Embryonic facial prominence (tissue), 1 donor: Measurements from ENCODE around the gene BCDIN3D.

Experiments used
- DNase-seq: peaks from one replicate; pipeline ENCODE4 v3.0.0-alpha.2; 2016; ENCODE audit errors: extremely low spot score

The BCDIN3D gene

GRCh38 chr12:49823350-49823749 lies 19.6 kb downstream of the BCDIN3D start:
- DNase-seq: no peak

DNA sequence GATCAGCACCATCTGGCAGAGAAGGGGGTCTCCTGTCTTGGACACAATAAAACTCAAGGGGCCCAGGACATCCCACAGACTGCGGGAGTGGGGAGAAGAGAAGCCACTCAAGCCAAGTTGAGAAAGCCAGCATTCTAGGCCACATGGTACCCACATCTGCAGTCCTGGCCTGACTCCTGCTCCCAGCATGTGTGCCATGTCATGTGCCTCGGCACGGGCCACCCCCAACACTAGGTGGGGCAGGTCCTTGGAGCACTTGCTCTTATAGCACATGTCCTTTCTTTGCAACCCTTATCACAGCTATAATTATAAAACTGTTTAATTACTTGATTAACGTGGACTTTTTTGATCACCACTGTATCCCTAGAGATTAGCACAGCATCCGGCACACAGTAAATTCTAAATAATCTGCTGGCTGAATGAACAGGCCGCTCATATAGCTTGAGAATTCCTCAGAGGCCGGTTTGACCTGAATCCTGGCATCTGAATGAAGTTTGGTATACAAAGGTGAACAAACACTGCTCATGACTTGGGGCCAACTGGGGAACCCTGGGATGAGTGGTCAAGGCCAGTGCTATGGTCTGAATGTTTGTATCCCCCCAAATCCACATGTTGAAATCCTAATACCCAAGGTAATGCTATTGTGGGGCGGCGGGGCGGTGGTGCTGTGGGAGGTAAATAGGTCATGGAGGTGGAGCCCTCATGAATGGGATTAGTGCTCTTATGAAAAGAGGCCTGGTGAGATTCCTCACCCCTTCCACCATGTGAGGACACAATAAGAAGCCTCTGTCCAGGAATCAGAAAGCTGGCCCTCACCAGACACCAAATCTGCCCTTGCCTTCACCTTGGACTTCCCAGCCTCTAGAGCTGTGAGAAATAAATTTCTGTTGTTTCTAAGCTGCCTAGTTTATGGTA lies 21.3 kb downstream of the BCDIN3D start:
- DNase-seq: no peak

DNA sequence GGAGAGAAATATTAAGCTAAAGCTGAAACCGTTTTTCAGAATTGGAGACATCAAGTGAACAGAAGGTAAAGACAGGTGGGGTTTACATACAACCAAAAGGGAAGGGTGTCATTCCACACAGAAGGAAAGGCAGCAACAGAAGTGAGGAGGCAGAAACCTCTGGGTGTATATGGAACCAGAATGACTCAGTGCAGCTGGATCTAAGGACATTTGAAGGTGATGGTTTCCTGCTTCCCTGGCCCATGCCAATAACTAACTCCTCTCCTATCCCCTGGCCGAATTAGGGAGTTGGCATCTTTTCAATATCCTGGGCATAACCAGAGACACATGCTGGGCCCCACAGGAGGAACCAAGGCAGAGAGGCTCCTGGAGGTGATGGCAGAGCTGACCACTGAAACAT lies 23.1 kb downstream of the BCDIN3D start:
- DNase-seq: no peak

DNA sequence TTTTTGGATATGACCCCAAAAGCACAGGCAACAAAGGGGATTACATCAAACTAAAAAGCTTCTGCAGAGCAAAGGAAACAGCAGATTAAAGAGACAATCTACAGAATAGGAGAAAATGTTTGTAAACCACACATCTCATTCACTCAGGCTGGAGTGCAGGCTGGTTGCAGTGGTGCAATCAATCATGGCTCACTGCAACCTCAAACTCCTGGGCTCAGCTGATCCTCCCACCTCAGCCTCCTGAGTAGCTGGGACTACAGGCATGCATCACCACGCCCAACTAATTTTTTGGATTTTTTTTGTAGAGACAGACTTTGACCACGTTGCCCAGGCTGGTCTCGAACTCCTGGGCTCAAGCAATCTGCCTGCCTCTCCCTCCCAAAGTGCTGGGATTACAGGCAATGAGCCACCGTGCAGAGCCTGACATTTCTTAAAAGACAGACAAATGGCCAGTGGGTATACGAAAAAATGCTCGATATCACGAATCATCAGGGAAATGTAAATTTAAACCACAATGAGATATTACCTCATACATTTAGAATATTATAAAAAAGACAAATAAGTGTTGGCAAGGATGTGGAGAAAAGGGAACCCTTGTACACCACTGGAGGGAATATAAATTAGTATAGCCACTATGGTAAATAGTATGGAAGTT lies 24.5 kb downstream of the BCDIN3D start:
- no peak for DNase-seq

GRCh38 chr12:49813131-49813530 lies 29.8 kb downstream of the BCDIN3D start:
- no peak for DNase-seq

DNA sequence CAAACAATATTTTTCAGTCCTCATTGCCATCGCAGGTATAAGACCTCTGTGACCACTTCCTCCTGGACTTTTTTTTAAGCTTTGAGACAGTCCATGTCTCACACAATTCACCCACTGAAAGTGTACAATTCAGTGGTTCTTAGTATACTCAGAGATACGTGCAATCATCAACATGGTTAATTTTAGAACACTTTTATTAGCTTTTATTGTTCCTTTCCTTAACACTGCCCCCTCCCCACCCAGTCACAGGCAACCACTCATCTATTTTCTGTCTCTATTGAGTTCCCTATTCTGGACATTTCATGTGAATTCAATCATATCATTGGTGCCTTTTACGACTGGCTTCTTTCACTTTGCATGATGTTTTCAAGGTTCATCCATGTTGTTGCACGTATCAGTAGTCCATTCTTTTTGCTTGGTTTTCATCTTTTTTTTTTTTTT lies 30.9 kb downstream of the BCDIN3D start:
- no peak for DNase-seq

DNA sequence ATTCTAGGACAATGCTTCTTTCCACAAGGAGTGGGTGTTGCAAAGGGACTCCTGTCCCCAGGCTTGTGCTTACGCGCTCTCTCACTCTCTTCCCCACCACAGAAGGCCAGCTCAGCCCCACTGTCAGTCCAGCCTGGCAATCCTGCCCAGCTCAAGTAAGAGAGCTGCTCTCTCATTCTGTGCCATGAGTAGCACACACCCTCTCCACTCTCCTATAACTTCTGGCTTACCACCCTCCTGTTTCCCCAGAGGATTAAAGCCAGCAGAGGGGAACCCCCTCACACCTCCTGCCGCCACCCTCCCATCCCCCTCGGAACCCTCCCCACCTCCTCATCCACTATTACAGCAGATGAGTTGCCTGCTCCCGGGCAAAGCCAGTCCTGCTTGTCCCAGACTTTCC lies 31.8 kb downstream of the BCDIN3D start:
- no peak for DNase-seq

DNA sequence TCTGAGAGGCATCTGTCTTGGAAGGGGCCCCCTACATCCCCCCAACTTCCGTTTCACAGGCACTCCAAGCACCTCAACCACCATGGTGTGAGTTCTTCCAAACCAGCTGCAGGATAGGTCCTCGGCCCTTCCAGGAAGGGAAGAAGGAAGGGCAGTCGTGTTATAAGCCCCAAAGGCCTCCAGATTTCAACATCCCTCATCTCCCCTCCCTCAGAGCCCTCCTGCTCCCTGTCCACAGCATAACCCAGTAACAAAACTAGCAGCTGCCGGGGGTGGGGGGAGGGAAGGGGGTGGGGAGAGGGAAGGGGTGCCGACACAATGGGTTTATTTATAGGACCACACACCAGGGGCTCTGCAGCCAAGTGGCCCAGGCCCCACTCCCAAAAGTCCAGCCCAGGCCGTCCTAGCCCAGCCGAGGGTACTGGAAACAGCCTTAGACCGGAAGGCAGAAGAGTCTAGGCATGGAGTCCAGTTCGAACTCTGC lies 33.0 kb downstream of the BCDIN3D start:
- DNase-seq: no peak

- DNase-seq: peak; percentile 37
These were observed 33.5 kb downstream of the BCDIN3D start for GRCh38 chr12:49809381-49809905.

DNA sequence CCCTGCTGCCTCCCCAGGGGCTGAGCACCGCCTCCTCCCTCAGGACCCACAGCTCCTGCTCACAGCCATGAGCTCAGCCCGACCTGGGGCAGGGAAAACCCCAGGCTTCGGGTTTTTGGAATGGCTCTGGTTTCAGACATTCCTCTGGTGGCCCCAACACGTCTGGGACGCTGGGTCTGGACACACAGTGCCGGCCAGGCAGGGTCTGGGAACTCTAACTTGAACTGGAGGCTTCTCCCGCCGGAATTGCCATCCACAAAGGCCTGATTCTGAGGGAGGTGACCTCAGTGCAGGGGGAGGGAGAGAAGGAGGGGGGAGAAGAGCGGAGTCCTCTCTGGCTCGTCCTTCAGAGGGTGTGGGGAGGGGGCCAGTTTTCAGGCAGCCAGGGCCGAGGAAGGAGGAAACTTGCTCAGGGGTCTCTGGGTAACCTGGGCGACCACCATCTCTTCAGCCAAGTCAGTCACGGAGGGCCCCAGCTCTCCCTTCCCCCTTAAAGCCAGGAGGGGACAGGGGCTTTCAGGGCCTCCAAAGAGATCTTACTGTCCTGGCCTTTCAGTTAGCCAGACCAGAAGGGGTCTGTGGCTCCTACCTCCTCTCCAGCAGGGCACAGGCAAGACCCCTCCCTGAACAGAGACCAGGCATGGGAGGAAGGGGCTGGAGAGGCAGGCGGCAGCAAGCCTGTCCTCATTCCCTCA lies 34.1 kb downstream of the BCDIN3D start:
- no peak for DNase-seq

DNA sequence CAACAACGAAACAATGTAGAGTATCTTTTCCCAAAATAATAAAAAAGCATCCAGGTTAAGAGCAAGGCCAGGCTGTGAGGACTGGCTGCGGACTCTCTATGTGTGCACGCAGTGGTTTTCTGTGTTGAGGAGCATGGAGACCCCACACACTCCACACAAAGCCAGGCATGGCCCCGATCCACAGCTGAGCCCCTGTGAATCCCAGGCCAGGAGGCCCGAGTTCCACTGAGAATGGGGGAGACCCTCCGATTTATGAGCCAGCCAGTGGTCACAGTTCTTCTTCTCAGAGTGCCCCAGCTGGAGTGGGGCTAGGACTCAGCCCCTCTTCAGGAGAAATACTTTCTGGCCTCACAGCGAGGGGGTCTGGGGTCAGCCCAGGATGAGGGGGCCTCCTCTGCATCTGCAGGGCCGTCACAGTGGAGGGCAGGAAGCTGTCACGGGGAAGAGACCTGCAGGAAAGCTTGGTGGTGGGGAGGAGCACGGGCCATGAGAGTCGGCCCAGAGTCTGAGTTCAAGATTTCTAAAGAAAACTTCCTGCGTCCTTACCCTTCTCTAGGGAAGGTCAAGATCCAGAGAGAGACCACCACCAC lies 34.8 kb downstream of the BCDIN3D start:
- DNase-seq: no peak

DNA sequence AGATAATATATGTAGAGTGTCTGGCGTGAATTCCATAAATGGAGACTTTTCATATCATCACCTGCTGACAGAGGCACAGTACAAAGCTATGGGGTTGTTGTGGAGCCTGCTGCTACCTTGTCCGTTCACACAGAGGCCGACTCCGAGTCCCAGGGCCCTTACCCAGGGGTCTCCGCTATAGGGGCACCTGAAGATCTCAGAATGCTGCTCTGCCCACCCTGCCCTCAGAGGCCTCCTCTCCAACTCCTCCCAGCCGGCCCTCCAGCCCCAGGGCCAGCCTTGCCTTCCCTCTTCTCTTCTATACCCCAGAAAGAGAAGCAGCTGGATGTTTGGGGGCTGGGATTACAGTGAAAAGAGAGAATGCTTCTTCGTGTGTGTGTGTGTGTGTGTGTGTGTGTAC lies 36.0 kb downstream of the BCDIN3D start:
- no peak for DNase-seq

- no peak for DNase-seq
These were observed 36.5 kb downstream of the BCDIN3D start for GRCh38 chr12:49806321-49806813.

GRCh38 chr12:49805409-49805808 lies 37.5 kb downstream of the BCDIN3D start:
- DNase-seq: no peak

DNA sequence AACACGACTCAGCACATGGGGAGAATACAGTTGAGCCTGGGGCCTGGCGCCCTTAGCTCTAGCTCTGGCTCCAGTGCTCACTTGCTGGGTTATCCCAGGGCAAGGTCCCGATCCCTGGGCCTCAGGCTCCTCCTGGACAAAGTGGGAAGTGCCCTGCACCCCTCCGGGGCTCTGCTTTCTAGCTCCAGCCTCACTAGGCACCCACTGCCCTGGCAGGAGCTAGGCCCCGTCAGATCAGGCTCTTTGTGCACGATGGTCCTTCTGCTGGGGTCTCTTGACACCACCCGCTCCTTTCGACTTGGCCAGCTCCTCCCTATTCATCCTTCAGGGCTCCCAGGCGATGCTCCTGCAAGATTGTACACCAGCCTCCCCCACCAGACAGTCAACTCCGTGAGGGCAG lies 38.1 kb downstream of the BCDIN3D start:
- no peak for DNase-seq

- no peak for DNase-seq
These were observed 39.0 kb downstream of the BCDIN3D start for GRCh38 chr12:49803693-49804450.

- no peak for DNase-seq
These were observed 41.5 kb downstream of the BCDIN3D start for GRCh38 chr12:49801141-49802063.

- no peak for DNase-seq
These were observed 42.3 kb downstream of the BCDIN3D start for GRCh38 chr12:49800421-49801140.

GRCh38 chr12:49798934-49799333 lies 44.0 kb downstream of the BCDIN3D start:
- no peak for DNase-seq
